Loucy (cell line): ENCODE measurements around the gene POC1A.

ENCODE experiments used
- H2AFZ ChIP-seq: fragments of 200-600 bp; sonication (generic); 2 replicates; pipeline ENCODE4 v1.6.0; 2016; ENCODE audit warnings: antibody characterized with exemption, mild to moderate bottlenecking, low read length, moderate library complexity
- H3F3A ChIP-seq: fragments of 200-600 bp; 2 replicates; pipeline ENCODE4 v1.6.0; 2016; ENCODE audit warnings: antibody characterized with exemption, low read depth, mild to moderate bottlenecking
- H3K27me3 ChIP-seq: fragments of 200-600 bp; sonication (generic); 2 replicates; pipeline ENCODE4 v1.6.1; 2014; ENCODE audit warnings: low read length, mild to moderate bottlenecking; ENCODE audit not compliant: insufficient read depth, poor library complexity, severe bottlenecking
- H3K36me3 ChIP-seq: fragments of 200-600 bp; sonication (generic); 2 replicates; pipeline ENCODE4 v1.6.1; 2016; ENCODE audit warnings: low read length; ENCODE audit not compliant: insufficient read depth
- H3K4me1 ChIP-seq: fragments of 200-600 bp; sonication (generic); 2 replicates; pipeline ENCODE4 v1.5.1; 2014; ENCODE audit warnings: low read length, mild to moderate bottlenecking; ENCODE audit not compliant: insufficient read depth, poor library complexity, severe bottlenecking
- H3K4me2 ChIP-seq: fragments of 200-600 bp; sonication (generic); 2 replicates; pipeline ENCODE4 v1.6.0; 2014; ENCODE audit warnings: antibody characterized with exemption, low read length, low read depth, mild to moderate bottlenecking; ENCODE audit not compliant: poor library complexity, severe bottlenecking
- H3K4me3 ChIP-seq: fragments of 200-600 bp; sonication (generic); 2 replicates; pipeline ENCODE4 v1.5.1; 2014; ENCODE audit warnings: low read length, mild to moderate bottlenecking, mixed read lengths; ENCODE audit not compliant: poor library complexity, severe bottlenecking
- H3K79me2 ChIP-seq: fragments of 200-600 bp; sonication (generic); 2 replicates; pipeline ENCODE4 v1.6.1; 2014; ENCODE audit warnings: low read length; ENCODE audit not compliant: insufficient read depth
- H3K9ac ChIP-seq: fragments of 200-600 bp; sonication (generic); 2 replicates; pipeline ENCODE4 v1.6.0; 2014; ENCODE audit warnings: mild to moderate bottlenecking, low read depth, low read length, moderate library complexity; ENCODE audit not compliant: poor library complexity, severe bottlenecking
- H3K9me2 ChIP-seq: fragments of 200-600 bp; sonication (generic); replicated peaks from 2 replicates; pipeline ENCODE4 v1.6.1; 2016; ENCODE audit warnings: low read depth, low read length, mixed read lengths
- H3K9me3 ChIP-seq: fragments of 200-600 bp; sonication (generic); 2 replicates; pipeline ENCODE4 v1.6.1; 2014; ENCODE audit warnings: mild to moderate bottlenecking, antibody characterized with exemption, low read length, low read depth; ENCODE audit not compliant: insufficient read depth
- H4K20me1 ChIP-seq: fragments of 200-600 bp; sonication (generic); 2 replicates; pipeline ENCODE4 v1.6.0; 2014; ENCODE audit warnings: antibody characterized with exemption, low read length, mild to moderate bottlenecking; ENCODE audit not compliant: insufficient read depth, poor library complexity, severe bottlenecking
- EZH2phosphoT487 ChIP-seq: fragments of 200-600 bp; IDR thresholded peaks from 2 replicates; pipeline ENCODE4 v1.6.1; 2018; ENCODE audit warnings: antibody characterized with exemption, mild to moderate bottlenecking, moderate library complexity, borderline replicate concordance
- TF ChIP-seq, protein P1 (sequence below): fragments of 200-600 bp; sonication (generic); conservative IDR thresholded peaks from 2 replicates; pipeline ENCODE4 v1.5.1; 2014; ENCODE audit warnings: mild to moderate bottlenecking, antibody characterized with exemption, low read length

The POC1A gene

GRCh38 chr3:52195291-52195597 lies 41.0 kb upstream of the POC1A start:
- peaks cover 16% of the 10 kb centered on the region for H4K20me1 ChIP-seq
- no peak overlapping the region for H3K9ac ChIP-seq
- peaks cover 23% of the 10 kb centered on the region for H3K79me2 ChIP-seq
- H3K4me3 ChIP-seq: no peak overlapping the region
- H3K9me3 ChIP-seq: no peaks in the 10 kb centered on the region
- TF ChIP-seq, protein P1, sequence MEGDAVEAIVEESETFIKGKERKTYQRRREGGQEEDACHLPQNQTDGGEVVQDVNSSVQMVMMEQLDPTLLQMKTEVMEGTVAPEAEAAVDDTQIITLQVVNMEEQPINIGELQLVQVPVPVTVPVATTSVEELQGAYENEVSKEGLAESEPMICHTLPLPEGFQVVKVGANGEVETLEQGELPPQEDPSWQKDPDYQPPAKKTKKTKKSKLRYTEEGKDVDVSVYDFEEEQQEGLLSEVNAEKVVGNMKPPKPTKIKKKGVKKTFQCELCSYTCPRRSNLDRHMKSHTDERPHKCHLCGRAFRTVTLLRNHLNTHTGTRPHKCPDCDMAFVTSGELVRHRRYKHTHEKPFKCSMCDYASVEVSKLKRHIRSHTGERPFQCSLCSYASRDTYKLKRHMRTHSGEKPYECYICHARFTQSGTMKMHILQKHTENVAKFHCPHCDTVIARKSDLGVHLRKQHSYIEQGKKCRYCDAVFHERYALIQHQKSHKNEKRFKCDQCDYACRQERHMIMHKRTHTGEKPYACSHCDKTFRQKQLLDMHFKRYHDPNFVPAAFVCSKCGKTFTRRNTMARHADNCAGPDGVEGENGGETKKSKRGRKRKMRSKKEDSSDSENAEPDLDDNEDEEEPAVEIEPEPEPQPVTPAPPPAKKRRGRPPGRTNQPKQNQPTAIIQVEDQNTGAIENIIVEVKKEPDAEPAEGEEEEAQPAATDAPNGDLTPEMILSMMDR: no peak
- TF ChIP-seq EZH2phosphoT487: no peak
- no peaks in the 10 kb centered on the region for H3K27me3 ChIP-seq
- no peaks in the 10 kb centered on the region for H3K36me3 ChIP-seq
- H3K4me2 ChIP-seq: no peak overlapping the region
- H2AFZ ChIP-seq: no peak overlapping the region
- H3K4me1 ChIP-seq: peaks cover 27% of the 10 kb centered on the region
- no peaks in the 10 kb centered on the region for H3K9me2 ChIP-seq
- H3F3A ChIP-seq: no peaks in the 10 kb centered on the region

DNA sequence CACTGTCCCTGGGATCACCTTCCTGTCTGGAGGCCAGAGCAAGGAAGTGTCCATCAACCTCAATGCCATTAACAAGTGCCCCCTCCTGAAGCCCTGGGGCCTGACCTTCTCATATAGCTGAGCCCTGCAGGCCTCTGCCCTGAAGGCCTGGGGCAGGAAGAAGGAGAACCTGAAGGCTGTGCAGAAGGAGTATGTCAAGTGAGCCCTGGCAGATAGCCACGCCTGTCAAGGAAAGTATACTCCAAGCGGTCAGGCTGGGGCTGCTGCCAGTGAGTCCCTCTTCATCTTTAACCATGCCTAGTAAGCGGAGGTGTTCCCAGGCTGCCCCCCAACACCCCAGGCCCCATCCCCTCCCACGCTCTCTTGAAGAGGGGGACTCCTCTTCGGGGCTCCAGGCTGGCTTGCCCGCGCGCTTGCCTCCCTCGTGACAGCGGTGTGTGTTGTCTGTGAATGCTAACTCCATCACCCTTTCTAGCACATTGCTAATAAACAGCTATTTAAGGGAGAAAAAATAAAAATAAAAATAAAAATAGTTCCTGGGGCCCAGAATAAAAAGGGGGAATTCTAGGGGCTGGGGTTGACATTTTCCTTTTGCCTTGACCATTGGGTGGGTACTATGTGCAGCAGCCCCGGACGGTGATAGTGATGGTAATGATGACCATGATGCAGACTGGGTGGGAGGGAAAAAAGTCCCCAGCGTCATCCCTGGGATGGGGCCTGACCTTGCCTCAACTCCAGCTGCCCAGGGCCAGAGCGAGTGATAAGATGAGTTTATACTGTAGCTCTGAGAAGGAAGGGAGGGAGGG lies 40.5 kb upstream of the POC1A start:
- TF ChIP-seq, protein P1: no peak
- no peak for TF ChIP-seq EZH2phosphoT487
- Histone ChIP-seq H2AFZ (no peak overlapping the region), H3K79me2 (peaks cover 18% of the 10 kb centered on the region), H3K9ac (no peak overlapping the region), H3K27me3 (no peaks in the 10 kb centered on the region), H3K4me3 (no peak overlapping the region), H4K20me1 (peaks cover 14% of the 10 kb centered on the region), H3F3A (no peaks in the 10 kb centered on the region), H3K9me2 (no peaks in the 10 kb centered on the region), H3K4me1 (peaks cover 21% of the 10 kb centered on the region), H3K4me2 (no peak overlapping the region), H3K36me3 (no peaks in the 10 kb centered on the region), H3K9me3 (no peaks in the 10 kb centered on the region)

- no peaks in the 10 kb centered on the region for H4K20me1 ChIP-seq
- H3K9ac ChIP-seq: no peak overlapping the region
- no peaks in the 10 kb centered on the region for H3K9me3 ChIP-seq
- TF ChIP-seq, protein P1: no peak
- TF ChIP-seq EZH2phosphoT487: no peak
- peaks cover 8% of the 10 kb centered on the region for H3K4me1 ChIP-seq
- H3K4me2 ChIP-seq: no peak overlapping the region
- H3F3A ChIP-seq: no peaks in the 10 kb centered on the region
- H3K27me3 ChIP-seq: no peaks in the 10 kb centered on the region
- H3K36me3 ChIP-seq: no peaks in the 10 kb centered on the region
- H3K9me2 ChIP-seq: no peaks in the 10 kb centered on the region
- H3K4me3 ChIP-seq: no peak overlapping the region
- peaks cover 1% of the 10 kb centered on the region for H3K79me2 ChIP-seq
- H2AFZ ChIP-seq: no peak overlapping the region
Observed at GRCh38 chr3:52193065-52193464, 38.8 kb upstream of the POC1A start.
